ENCODE data around the gene CACNA1B. TPM values are rescaled to one million over a fixed set of nuclear protein-coding genes. Genes with fewer than 3 reads are reported as not detected.
A peak's percentile ranks its signal among the peaks of the same experiment; 100 is the strongest.

CACNA1B gene
- total RNA-seq, 2 donors from 2014 or later = 0.19 to 0.42 TPM

- TF ChIP-seq CTCF (IDR thresholded peaks at IDR 0.05) = no peak
- no peaks in the 10 kb centered on the region for H3K27me3 ChIP-seq
- no peaks in the 10 kb centered on the region for H3K36me3 ChIP-seq
- no peak overlapping the region for H3K4me3 ChIP-seq
- H3K4me1 ChIP-seq = no peaks in the 10 kb centered on the region
- DNase-seq = peak; percentile 6
- H3K27ac ChIP-seq = no peak overlapping the region
- H3K9me3 ChIP-seq = no peaks in the 10 kb centered on the region
- H3K9ac ChIP-seq (ENCODE audit: low read depth in 2 of 2, low read length in 2 of 2) = no peak overlapping the region
- intact Hi-C loops (cut with DNase I) = no loop called here
Measured at GRCh38 chr9:138098116-138098907, 220.7 kb downstream of the CACNA1B start.

- H3K4me1 ChIP-seq = no peaks in the 10 kb centered on the region
- no peaks in the 10 kb centered on the region for H3K36me3 ChIP-seq
- H3K27ac ChIP-seq = no peak overlapping the region
- TF ChIP-seq CTCF (IDR thresholded peaks at IDR 0.05) = no peak
- peak; percentile 9 for DNase-seq
- H3K4me3 ChIP-seq = no peak overlapping the region
- H3K27me3 ChIP-seq = no peaks in the 10 kb centered on the region
- intact Hi-C loops (cut with DNase I) = no loop called here
- H3K9ac ChIP-seq (ENCODE audit: low read depth in 2 of 2, low read length in 2 of 2) = no peak overlapping the region
- H3K9me3 ChIP-seq = no peaks in the 10 kb centered on the region
Measured at GRCh38 chr9:138098908-138099791, 221.6 kb downstream of the CACNA1B start.

GRCh38 chr9:138099803-138100598 is 222.4 kb downstream of the CACNA1B start:
- no peak for TF ChIP-seq CTCF (IDR thresholded peaks at IDR 0.05)
- DNase-seq = peak; percentile 6
- Histone ChIP-seq H3K36me3 (no peaks in the 10 kb centered on the region), H3K4me3 (no peak overlapping the region), H3K4me1 (no peaks in the 10 kb centered on the region), H3K27me3 (no peaks in the 10 kb centered on the region), H3K9ac (ENCODE audit: low read depth in 2 of 2, low read length in 2 of 2) (no peak overlapping the region), H3K27ac (no peak overlapping the region), H3K9me3 (no peaks in the 10 kb centered on the region)
- intact Hi-C loops (cut with DNase I) = no loop called here

- Histone ChIP-seq H3K27ac (no peak overlapping the region), H3K9me3 (no peaks in the 10 kb centered on the region), H3K27me3 (no peaks in the 10 kb centered on the region), H3K4me1 (no peaks in the 10 kb centered on the region), H3K4me3 (no peak overlapping the region), H3K36me3 (no peaks in the 10 kb centered on the region), H3K9ac (ENCODE audit: low read depth in 2 of 2, low read length in 2 of 2) (no peak overlapping the region)
- DNase-seq = peak; percentile 9
- no peak for TF ChIP-seq CTCF (IDR thresholded peaks at IDR 0.05)
- intact Hi-C loops (cut with DNase I) = no loop called here
Measured at GRCh38 chr9:138100711-138101350, 223.2 kb downstream of the CACNA1B start.

Data from colonic mucosa (tissue), 4 donors.